ENCODE results near the gene CMTM8. TPM values are rescaled to one million over a fixed set of nuclear protein-coding genes. Genes with fewer than 3 reads are reported as not detected.

Gene CMTM8
- total and polyA plus RNA-seq, 2 of the 8 experiments (the other 6 are each of a cell fraction or from before 2014, with no cell fraction given) = 10.5 to 22.4 TPM

DNA sequence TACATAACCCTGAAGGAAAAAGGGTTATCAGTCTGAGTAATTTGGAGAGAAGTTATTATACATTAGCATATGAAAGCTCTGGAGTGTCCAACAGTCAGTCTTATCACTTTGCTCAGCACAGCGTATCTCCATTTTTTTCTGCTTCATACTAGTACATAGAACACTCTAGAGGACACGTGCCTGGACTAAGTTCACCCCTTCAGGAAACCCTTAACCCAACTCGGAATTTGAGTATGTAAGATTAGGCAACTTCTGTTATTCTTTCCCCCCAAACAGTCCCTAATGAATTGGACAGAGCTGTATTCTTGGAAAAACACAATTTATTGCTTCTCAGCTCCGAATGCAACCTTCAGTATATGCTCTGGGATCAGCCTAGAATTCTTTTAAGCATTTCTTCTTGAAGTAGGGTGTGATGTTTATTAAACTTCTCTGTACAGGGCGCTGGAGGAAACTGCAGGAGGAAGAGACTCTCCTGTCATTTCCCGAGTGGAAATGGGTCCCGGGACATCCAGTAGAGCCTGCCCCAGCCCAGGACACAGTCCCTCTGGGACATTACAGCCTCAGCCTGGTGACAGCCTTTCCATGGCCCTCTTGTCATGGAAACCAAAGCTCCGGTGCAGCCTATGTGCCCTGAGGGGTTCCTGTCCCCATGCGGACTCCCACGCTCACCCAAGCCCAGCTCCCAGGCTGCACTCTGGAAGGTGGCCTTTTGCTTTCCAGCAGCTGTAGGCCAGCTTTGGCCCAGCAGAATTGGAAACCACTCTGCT is 37.3 kb upstream of the CMTM8 start (continued):
- TF ChIP-seq, protein P1, sequence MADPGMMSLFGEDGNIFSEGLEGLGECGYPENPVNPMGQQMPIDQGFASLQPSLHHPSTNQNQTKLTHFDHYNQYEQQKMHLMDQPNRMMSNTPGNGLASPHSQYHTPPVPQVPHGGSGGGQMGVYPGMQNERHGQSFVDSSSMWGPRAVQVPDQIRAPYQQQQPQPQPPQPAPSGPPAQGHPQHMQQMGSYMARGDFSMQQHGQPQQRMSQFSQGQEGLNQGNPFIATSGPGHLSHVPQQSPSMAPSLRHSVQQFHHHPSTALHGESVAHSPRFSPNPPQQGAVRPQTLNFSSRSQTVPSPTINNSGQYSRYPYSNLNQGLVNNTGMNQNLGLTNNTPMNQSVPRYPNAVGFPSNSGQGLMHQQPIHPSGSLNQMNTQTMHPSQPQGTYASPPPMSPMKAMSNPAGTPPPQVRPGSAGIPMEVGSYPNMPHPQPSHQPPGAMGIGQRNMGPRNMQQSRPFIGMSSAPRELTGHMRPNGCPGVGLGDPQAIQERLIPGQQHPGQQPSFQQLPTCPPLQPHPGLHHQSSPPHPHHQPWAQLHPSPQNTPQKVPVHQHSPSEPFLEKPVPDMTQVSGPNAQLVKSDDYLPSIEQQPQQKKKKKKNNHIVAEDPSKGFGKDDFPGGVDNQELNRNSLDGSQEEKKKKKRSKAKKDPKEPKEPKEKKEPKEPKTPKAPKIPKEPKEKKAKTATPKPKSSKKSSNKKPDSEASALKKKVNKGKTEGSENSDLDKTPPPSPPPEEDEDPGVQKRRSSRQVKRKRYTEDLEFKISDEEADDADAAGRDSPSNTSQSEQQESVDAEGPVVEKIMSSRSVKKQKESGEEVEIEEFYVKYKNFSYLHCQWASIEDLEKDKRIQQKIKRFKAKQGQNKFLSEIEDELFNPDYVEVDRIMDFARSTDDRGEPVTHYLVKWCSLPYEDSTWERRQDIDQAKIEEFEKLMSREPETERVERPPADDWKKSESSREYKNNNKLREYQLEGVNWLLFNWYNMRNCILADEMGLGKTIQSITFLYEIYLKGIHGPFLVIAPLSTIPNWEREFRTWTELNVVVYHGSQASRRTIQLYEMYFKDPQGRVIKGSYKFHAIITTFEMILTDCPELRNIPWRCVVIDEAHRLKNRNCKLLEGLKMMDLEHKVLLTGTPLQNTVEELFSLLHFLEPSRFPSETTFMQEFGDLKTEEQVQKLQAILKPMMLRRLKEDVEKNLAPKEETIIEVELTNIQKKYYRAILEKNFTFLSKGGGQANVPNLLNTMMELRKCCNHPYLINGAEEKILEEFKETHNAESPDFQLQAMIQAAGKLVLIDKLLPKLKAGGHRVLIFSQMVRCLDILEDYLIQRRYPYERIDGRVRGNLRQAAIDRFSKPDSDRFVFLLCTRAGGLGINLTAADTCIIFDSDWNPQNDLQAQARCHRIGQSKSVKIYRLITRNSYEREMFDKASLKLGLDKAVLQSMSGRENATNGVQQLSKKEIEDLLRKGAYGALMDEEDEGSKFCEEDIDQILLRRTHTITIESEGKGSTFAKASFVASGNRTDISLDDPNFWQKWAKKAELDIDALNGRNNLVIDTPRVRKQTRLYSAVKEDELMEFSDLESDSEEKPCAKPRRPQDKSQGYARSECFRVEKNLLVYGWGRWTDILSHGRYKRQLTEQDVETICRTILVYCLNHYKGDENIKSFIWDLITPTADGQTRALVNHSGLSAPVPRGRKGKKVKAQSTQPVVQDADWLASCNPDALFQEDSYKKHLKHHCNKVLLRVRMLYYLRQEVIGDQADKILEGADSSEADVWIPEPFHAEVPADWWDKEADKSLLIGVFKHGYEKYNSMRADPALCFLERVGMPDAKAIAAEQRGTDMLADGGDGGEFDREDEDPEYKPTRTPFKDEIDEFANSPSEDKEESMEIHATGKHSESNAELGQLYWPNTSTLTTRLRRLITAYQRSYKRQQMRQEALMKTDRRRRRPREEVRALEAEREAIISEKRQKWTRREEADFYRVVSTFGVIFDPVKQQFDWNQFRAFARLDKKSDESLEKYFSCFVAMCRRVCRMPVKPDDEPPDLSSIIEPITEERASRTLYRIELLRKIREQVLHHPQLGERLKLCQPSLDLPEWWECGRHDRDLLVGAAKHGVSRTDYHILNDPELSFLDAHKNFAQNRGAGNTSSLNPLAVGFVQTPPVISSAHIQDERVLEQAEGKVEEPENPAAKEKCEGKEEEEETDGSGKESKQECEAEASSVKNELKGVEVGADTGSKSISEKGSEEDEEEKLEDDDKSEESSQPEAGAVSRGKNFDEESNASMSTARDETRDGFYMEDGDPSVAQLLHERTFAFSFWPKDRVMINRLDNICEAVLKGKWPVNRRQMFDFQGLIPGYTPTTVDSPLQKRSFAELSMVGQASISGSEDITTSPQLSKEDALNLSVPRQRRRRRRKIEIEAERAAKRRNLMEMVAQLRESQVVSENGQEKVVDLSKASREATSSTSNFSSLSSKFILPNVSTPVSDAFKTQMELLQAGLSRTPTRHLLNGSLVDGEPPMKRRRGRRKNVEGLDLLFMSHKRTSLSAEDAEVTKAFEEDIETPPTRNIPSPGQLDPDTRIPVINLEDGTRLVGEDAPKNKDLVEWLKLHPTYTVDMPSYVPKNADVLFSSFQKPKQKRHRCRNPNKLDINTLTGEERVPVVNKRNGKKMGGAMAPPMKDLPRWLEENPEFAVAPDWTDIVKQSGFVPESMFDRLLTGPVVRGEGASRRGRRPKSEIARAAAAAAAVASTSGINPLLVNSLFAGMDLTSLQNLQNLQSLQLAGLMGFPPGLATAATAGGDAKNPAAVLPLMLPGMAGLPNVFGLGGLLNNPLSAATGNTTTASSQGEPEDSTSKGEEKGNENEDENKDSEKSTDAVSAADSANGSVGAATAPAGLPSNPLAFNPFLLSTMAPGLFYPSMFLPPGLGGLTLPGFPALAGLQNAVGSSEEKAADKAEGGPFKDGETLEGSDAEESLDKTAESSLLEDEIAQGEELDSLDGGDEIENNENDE (IDR thresholded peaks at IDR 0.05; ENCODE audit: insufficient replicate concordance, low read length) = no peak
- TF ChIP-seq RFX5 (IDR thresholded peaks at IDR 0.05; ENCODE audit: borderline replicate concordance, low read depth, low read length) (no peak), SIX5 (IDR thresholded peaks at IDR 0.05; ENCODE audit: low read depth, low read length) (no peak), POLR2AphosphoS5 (IDR thresholded peaks at IDR 0.05; ENCODE audit: low read depth, low read length) (no peak)
